ENCODE measurements around the gene UGT2A3. TPM values are rescaled to one million over a fixed set of nuclear protein-coding genes. Genes with fewer than 3 reads are reported as not detected.

Gene UGT2A3
- total RNA-seq, 4 donors from 2014 or later = 0.13 to 0.46 (median 0.13) TPM; not detected in 1

DNA sequence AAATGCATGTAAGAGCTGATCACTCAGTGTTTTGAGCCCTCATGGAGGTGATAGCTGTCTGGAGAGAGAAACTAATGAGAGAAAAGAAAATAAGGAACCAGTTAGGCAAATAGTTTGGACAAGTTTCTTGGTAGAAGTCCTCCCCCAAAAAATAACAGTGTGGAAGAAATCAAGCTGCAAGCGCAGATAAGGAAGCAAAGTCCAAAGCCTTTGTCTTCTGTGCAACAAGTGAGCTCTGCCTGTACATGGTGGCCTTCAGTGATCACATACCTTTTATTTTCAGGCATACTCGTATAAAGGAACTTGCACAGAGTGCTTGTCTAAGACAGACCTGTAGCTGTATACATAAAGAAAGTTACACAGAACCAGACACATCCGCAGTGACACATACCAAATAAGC, 2.5 kb upstream of the UGT2A3 start:
- DNase-seq = no peak
- Histone ChIP-seq H3K36me3 (no peaks in the 10 kb centered on the region), H3K4me1 (no peaks in the 10 kb centered on the region), H3K9me3 (no peaks in the 10 kb centered on the region), H3K27ac (no peak overlapping the region), H3K4me3 (no peak overlapping the region), H3K27me3 (no peaks in the 10 kb centered on the region)
- intact Hi-C loops (cut with DNase I; ENCODE audit: low total_unique reads) = no loop called here
- in situ Hi-C loops (cut with MboI; ENCODE audit: low sequenced_read_pairs in 4 of 4) = no loop called here
- TF ChIP-seq POLR2A (IDR thresholded peaks at IDR 0.05) (no peak), CTCF (IDR thresholded peaks at IDR 0.05 in 4 of 5, conservative IDR thresholded peaks at IDR 0.05 in 1 of 5) (no peak)
- ATAC-seq = no peak

GRCh38 chr4:68953056-68953596, 1.5 kb upstream of the UGT2A3 start:
- no peaks in the 10 kb centered on the region for H3K4me1 ChIP-seq
- DNase-seq = no peak
- TF ChIP-seq POLR2A (IDR thresholded peaks at IDR 0.05) (no peak), CTCF (IDR thresholded peaks at IDR 0.05 in 4 of 5, conservative IDR thresholded peaks at IDR 0.05 in 1 of 5) (no peak)
- no peaks in the 10 kb centered on the region for H3K36me3 ChIP-seq
- in situ Hi-C loops (cut with MboI; ENCODE audit: low sequenced_read_pairs in 4 of 4) (no loop called here), intact Hi-C loops (cut with DNase I; ENCODE audit: low total_unique reads) (no loop called here)
- no peak for ATAC-seq
- no peaks in the 10 kb centered on the region for H3K9me3 ChIP-seq
- no peaks in the 10 kb centered on the region for H3K27me3 ChIP-seq
- no peak overlapping the region for H3K27ac ChIP-seq
- H3K4me3 ChIP-seq = no peak overlapping the region

DNA sequence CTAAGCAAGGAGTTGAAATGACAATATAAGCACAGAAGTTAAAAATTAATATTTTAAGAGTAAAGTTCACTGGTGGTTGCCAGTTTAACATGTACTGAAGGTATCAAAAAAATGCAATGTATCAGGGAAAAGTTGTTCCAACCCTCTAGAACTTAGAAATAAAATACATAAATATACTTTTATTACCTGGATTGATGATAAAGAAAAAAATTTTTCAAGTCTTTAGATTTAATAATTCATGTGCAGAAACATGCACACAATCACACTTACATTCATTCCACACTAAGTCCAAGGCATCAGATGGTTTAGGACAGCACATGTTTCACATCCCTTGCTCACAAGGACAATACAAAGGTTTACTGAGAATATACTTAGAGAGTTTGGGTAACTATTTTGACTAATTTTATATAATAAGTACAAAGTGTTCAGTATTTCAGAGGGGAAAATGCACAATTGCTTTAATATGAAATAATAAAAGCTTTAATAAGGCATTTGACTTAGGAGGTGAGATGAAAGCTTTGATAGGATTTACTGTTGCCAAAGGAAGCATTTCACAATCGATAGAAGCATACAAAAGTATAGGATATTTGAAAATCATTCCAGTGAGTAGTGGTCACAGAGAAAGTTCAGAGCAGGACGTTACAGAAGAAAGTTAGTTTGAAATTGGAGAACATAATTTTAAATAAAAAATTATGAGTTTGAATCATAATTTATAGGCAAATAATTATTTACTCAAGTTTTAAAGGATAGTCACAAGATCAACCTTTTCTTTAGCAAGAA, 392 bp upstream of the UGT2A3 start:
- in situ Hi-C loops (cut with MboI; ENCODE audit: low sequenced_read_pairs in 4 of 4) = no loop called here
- no peak overlapping the region for H3K27ac ChIP-seq

DNA sequence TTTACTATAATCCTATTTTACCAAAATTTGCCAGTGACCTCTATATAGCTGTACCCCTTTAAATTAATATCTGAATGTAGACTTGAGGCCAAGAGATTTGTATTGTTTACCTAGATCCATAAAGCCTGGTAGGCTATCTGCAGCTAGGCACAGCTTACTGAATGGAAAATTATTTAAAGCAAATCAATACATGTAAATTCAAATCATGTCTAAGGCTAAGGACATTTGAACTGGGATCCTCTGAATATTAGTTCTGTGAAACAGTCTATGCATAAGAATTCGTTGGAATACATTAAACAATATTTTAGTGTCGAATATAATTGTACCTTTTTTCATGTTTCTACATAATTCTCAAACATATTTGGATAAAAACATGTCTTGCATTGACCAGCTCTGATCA, 1.6 kb downstream of the UGT2A3 start:
- no peaks in the 10 kb centered on the region for H3K27me3 ChIP-seq
- no peak for TF ChIP-seq POLR2A (IDR thresholded peaks at IDR 0.05)
- TF ChIP-seq CTCF (IDR thresholded peaks at IDR 0.05 in 4 of 5, conservative IDR thresholded peaks at IDR 0.05 in 1 of 5) = no peak
- intact Hi-C loops (cut with DNase I; ENCODE audit: low total_unique reads) = no loop called here

More for the DNA sequence above, 392 bp upstream of the UGT2A3 start:
- Histone ChIP-seq H3K36me3 (no peaks in the 10 kb centered on the region), H3K4me3 (no peak overlapping the region), H3K4me1 (no peaks in the 10 kb centered on the region), H3K9me3 (no peaks in the 10 kb centered on the region), H3K27me3 (no peaks in the 10 kb centered on the region)
- ATAC-seq = no peak
- intact Hi-C loops (cut with DNase I; ENCODE audit: low total_unique reads) = no loop called here
- no peak for TF ChIP-seq POLR2A (IDR thresholded peaks at IDR 0.05)
- TF ChIP-seq CTCF (IDR thresholded peaks at IDR 0.05 in 4 of 5, conservative IDR thresholded peaks at IDR 0.05 in 1 of 5) = no peak
- no peak for DNase-seq

More for the DNA sequence above, 1.6 kb downstream of the UGT2A3 start:
- Histone ChIP-seq H3K9me3 (no peaks in the 10 kb centered on the region), H3K27ac (no peak overlapping the region), H3K4me3 (no peak overlapping the region), H3K36me3 (no peaks in the 10 kb centered on the region), H3K4me1 (no peaks in the 10 kb centered on the region)
- ATAC-seq = no peak
- no peak for DNase-seq
- in situ Hi-C loops (cut with MboI; ENCODE audit: low sequenced_read_pairs in 4 of 4) = no loop called here

Measured in gastrocnemius medialis (tissue), 4 donors.